ENCODE data around the gene SDK1.

The SDK1 gene

DNA sequence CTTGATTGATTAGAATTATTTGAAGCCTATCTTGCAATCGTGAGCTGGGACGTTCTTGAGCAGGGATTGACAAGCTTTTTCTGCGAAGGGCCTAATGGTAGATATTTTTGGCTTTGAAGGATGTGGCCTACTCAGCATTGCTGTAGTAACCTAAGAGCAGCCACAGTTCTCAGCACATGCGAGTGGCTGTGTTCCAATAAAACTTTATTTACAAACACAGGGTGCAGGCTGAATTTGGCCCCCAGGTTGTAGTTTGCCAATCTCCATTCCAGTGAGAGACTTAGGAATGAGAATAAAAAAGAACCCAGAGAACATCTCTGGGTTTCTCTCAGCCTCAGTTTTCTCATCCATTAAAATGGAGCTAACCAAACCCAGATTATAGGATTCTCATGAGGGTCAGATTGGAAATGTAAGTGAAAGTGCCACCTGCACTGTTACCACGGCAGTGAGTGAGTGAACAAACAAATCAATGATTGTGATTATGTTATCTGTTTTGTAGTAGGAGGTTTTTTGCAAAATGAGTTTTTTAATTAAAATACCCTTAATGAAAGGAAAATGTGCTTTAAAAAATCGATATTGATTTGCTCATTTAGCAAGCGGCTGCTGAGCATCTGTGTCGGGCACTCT is 664.0 kb downstream of the SDK1 start:
- no peak for DNase-seq (ENCODE audit: low read depth)
- no peak overlapping the region for H3K4me3 ChIP-seq (ENCODE audit: low read depth, low read length)
- TF ChIP-seq, protein P1, sequence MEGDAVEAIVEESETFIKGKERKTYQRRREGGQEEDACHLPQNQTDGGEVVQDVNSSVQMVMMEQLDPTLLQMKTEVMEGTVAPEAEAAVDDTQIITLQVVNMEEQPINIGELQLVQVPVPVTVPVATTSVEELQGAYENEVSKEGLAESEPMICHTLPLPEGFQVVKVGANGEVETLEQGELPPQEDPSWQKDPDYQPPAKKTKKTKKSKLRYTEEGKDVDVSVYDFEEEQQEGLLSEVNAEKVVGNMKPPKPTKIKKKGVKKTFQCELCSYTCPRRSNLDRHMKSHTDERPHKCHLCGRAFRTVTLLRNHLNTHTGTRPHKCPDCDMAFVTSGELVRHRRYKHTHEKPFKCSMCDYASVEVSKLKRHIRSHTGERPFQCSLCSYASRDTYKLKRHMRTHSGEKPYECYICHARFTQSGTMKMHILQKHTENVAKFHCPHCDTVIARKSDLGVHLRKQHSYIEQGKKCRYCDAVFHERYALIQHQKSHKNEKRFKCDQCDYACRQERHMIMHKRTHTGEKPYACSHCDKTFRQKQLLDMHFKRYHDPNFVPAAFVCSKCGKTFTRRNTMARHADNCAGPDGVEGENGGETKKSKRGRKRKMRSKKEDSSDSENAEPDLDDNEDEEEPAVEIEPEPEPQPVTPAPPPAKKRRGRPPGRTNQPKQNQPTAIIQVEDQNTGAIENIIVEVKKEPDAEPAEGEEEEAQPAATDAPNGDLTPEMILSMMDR (conservative IDR thresholded peaks at IDR 0.05; ENCODE audit: low read depth, low read length) = no peak

DNA sequence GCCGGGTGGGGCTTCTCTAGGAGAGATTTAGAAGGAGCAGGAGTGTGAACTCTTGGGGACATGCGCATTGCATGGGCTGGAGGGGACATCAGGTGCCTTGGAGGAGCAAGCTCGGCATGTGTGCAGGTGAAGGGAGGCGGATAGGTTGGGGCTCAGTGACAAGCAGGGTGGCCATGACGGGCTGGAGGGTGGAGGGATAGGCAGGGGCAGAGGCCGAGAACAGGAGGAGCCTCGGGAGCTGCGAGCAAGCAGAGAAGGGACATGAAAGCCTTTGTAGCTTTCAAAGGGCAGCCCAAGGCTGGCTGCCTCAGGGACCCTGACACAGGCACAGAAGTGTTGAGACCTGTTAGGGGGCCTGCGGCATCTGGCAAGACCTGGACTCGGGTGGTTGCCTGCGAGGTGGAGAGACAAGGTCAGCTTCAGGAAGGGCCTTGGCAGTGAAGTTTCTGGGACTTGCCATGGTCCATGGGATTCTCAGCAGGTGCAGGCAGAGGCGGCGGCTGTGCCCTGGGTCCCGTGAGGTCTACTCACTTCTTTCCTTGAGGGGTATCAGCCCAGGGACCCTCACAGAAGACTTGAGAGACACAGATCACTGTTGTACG is 664.8 kb downstream of the SDK1 start:
- DNase-seq (ENCODE audit: low read depth) = no peak
- TF ChIP-seq, protein P1 (conservative IDR thresholded peaks at IDR 0.05; ENCODE audit: low read depth, low read length) = no peak

DNA sequence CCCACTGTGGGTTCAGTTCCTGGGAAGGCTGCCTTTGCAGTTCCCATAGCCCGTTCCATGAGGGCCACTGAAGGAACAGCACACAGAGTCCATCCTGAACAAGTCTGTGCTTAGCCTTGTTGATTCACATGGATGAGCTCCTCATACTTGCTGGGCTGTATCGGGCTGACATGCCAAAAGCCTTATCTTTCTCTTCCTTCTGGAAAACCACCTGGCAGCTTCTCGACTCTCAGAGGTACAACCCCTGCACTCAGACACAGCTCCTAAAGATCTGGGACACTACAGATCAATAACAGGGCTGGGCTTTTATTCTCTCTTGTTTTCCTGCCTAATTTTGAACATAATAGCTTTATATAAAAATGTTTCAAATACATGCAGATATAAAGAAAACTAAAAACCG is 667.2 kb downstream of the SDK1 start:
- DNase-seq (ENCODE audit: low read depth) = no peak
- TF ChIP-seq, protein P1 (conservative IDR thresholded peaks at IDR 0.05; ENCODE audit: low read depth, low read length) = no peak
- H3K4me3 ChIP-seq (ENCODE audit: low read depth, low read length) = no peak overlapping the region

More for the DNA sequence above, 664.8 kb downstream of the SDK1 start:
- H3K4me3 ChIP-seq (ENCODE audit: low read depth, low read length) = no peak overlapping the region

DNA sequence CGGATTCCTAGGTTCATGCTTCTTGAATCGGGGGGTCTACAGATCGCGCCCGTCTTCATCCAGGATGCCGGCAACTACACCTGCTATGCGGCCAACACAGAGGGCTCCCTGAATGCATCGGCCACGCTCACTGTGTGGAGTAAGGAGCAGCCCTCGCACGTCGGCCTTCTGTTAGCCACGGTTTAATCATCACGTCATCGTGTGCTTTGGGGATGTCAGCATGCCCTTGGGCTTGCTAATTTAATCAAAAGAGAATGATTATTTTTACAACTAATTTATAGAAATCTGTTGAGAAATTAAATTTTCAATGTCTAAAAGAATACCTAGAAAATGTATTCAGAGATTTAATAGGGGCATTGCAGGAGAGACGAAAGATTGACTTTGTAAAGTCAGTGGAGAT is 668.2 kb downstream of the SDK1 start:
- TF ChIP-seq, protein P1 (conservative IDR thresholded peaks at IDR 0.05; ENCODE audit: low read depth, low read length) = no peak
- H3K4me3 ChIP-seq (ENCODE audit: low read depth, low read length) = no peak overlapping the region
- no peak for DNase-seq (ENCODE audit: low read depth)

DNA sequence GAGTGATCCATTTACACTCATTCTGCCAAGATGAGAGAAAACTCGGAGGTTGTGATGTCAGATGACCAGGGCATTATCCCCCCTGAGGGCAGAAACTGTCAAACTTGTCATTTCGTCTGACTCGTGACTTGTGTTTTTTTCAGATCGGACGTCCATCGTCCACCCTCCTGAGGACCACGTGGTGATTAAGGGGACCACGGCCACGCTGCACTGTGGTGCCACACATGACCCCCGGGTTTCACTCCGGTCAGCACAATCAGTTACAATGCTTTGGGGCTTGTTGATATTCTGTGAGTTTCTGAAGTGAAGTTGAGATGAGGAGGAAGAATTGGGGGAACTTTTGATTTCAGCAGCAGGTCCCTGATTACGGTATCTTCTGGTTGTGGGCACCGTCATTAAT is 670.3 kb downstream of the SDK1 start:
- no peak overlapping the region for H3K4me3 ChIP-seq (ENCODE audit: low read depth, low read length)
- DNase-seq (ENCODE audit: low read depth) = no peak
- TF ChIP-seq, protein P1 (conservative IDR thresholded peaks at IDR 0.05; ENCODE audit: low read depth, low read length) = no peak

DNA sequence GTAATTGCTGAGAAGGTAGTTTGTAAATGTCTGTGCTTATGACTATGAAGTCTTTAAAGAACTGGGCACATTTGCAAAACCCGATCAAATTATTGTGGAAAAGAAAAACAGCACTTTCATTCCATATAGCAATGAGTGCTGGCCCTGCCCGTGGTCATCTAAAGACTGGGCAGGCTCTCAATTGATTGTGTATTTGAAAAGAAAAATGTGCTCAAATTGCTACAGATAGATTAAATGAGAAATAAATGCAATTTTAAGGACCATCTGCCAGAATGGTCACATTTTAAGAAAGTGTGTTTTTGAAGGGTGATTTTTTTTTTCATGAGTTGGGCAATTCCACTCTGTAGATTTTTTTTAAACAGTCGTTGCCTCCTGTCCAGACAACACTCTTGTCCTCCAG is 672.2 kb downstream of the SDK1 start:
- DNase-seq (ENCODE audit: low read depth) = no peak
- TF ChIP-seq, protein P1 (conservative IDR thresholded peaks at IDR 0.05; ENCODE audit: low read depth, low read length) = no peak
- H3K4me3 ChIP-seq (ENCODE audit: low read depth, low read length) = no peak overlapping the region

DNA sequence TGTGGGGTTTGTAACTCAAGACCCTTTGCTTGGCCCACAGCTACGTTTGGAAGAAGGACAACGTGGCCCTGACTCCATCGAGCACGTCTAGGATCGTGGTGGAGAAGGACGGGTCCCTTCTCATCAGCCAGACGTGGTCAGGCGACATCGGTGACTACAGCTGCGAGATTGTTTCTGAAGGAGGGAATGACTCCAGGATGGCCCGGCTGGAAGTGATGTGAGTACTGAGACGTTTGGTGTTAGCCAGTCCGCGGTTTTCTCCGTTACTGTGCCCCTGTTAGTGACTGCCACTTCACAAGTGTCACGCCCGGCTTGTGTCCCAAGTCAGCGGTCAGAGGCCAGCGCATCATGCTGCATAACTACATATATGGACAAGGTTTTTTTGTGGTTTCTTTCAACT is 673.3 kb downstream of the SDK1 start:
- TF ChIP-seq, protein P1 (conservative IDR thresholded peaks at IDR 0.05; ENCODE audit: low read depth, low read length) = no peak
- H3K4me3 ChIP-seq (ENCODE audit: low read depth, low read length) = no peak overlapping the region
- DNase-seq (ENCODE audit: low read depth) = no peak

Measured in choroid plexus epithelial cell (primary cell).